Measurements from ENCODE around the gene SLC37A2. TPM values are rescaled to one million over a fixed set of nuclear protein-coding genes. Genes with fewer than 3 reads are reported as not detected.

SLC37A2 gene
- polyA plus RNA-seq, 1 donor (not counting 4 experiments of a cell fraction or from before 2014, with no cell fraction given): 21.0 TPM

DNA sequence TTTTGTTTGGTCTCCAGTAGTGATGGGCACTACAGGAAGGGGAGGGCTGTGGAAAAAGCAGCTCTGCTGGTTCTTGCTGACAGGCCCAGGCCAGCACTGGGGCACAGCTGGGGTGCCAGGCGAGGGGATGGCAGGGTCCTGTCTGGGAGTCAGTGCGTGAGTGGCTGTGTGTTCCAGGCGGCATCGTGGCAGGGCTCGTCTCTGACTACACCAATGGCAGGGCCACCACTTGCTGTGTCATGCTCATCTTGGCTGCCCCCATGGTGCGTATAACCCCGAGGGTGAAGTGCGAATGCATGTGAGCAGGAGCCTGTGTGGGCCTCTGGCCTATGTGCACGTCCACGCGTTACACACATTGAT, 20.9 kb downstream of the SLC37A2 start:
- H3K36me3 ChIP-seq (ENCODE audit: control insufficient read depth in 2 of 2, extremely low read depth in 1 of 2, insufficient read depth in 2 of 2, low read length in 2 of 2): peaks cover 3 to 16% of the 10 kb centered on the region in 2 experiments
- H3K27ac ChIP-seq (ENCODE audit: control insufficient read depth, insufficient read depth, low read length): no peak overlapping the region
- FAIRE-seq (no peak), DNase-seq (ENCODE audit: low read depth, low spot score) (no peak)
- no peak overlapping the region for H3K4me3 ChIP-seq (ENCODE audit: control insufficient read depth in 2 of 3, extremely low read depth in 1 of 3, insufficient read depth in 2 of 3, low read depth in 1 of 3, low read length in 3 of 3)
- H3K9me3 ChIP-seq (ENCODE audit: control insufficient read depth, low read depth, low read length): no peaks in the 10 kb centered on the region
- no peak for TF ChIP-seq CTCF (optimal IDR thresholded peaks at IDR 0.05 in 1 of 3, IDR thresholded peaks at IDR 0.05 in 1 of 3, conservative IDR thresholded peaks at IDR 0.05 in 1 of 3; ENCODE audit: extremely low read depth in 1 of 3, insufficient read depth in 2 of 3, low read length in 3 of 3)
- no peak for TF ChIP-seq EZH2 (IDR thresholded peaks at IDR 0.05; ENCODE audit: low read length)
- H3K4me1 ChIP-seq (ENCODE audit: control insufficient read depth, extremely low read depth, insufficient read depth, low read length): peaks cover 24% of the 10 kb centered on the region
- H2AFZ ChIP-seq (ENCODE audit: control insufficient read depth, low read length): no peak overlapping the region
- dilution Hi-C loops (cut with MboI; ENCODE audit: extremely low pct_ligation_motif_present, low sequenced_read_pairs): no loop called here
- H3K27me3 ChIP-seq (ENCODE audit: control insufficient read depth, extremely low read depth, insufficient read depth, low read length): no peaks in the 10 kb centered on the region
- peak overlapping the region; percentile 82 for H3K4me2 ChIP-seq (ENCODE audit: control insufficient read depth, extremely low read depth, insufficient read depth, low read depth, low read length)
- H3K9me1 ChIP-seq (ENCODE audit: control insufficient read depth, extremely low read depth, insufficient read depth, low read length): no peaks in the 10 kb centered on the region
- no peak overlapping the region for H3K9ac ChIP-seq (ENCODE audit: control insufficient read depth, extremely low read depth, insufficient read depth, low read length)
- H4K20me1 ChIP-seq (ENCODE audit: control insufficient read depth, extremely low read depth, insufficient read depth, low read length): no peaks in the 10 kb centered on the region
- no peaks in the 10 kb centered on the region for H3K79me2 ChIP-seq (ENCODE audit: control insufficient read depth, insufficient read depth, low read length)

DNA sequence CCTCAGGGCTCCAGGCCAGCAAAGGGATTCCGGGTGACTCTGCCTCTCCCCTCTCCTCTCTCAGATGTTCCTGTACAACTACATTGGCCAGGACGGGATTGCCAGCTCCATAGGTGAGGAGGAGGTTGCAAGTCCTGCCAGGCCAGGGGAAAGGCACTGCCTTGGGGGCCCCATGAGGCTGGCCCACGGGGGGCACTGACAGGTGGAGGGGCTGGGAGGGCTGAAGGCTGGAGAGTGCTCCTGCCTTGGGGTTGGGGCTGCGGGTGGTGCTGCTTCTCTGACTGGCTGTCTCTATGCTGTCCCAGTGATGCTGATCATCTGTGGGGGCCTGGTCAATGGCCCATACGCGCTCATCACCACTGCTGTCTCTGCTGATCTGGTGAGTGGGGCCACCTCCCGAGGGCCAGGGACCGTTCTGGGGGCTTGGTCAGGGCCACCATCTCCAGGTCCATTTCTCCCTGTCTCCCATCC, 21.7 kb downstream of the SLC37A2 start:
- Histone ChIP-seq H3K4me2 (ENCODE audit: control insufficient read depth, extremely low read depth, insufficient read depth, low read depth, low read length) (no peak overlapping the region), H3K36me3 (ENCODE audit: control insufficient read depth in 2 of 2, extremely low read depth in 1 of 2, insufficient read depth in 2 of 2, low read length in 2 of 2) (peaks cover 3 to 16% of the 10 kb centered on the region in 2 experiments), H3K9me3 (ENCODE audit: control insufficient read depth, low read depth, low read length) (no peaks in the 10 kb centered on the region), H3K79me2 (ENCODE audit: control insufficient read depth, insufficient read depth, low read length) (no peaks in the 10 kb centered on the region), H3K4me1 (ENCODE audit: control insufficient read depth, extremely low read depth, insufficient read depth, low read length) (peaks cover 24% of the 10 kb centered on the region), H4K20me1 (ENCODE audit: control insufficient read depth, extremely low read depth, insufficient read depth, low read length) (no peaks in the 10 kb centered on the region), H3K27ac (ENCODE audit: control insufficient read depth, insufficient read depth, low read length) (no peak overlapping the region), H3K9ac (ENCODE audit: control insufficient read depth, extremely low read depth, insufficient read depth, low read length) (no peak overlapping the region), H2AFZ (ENCODE audit: control insufficient read depth, low read length) (no peak overlapping the region), H3K27me3 (ENCODE audit: control insufficient read depth, extremely low read depth, insufficient read depth, low read length) (no peaks in the 10 kb centered on the region), H3K9me1 (ENCODE audit: control insufficient read depth, extremely low read depth, insufficient read depth, low read length) (no peaks in the 10 kb centered on the region), H3K4me3 (ENCODE audit: control insufficient read depth in 2 of 3, extremely low read depth in 1 of 3, insufficient read depth in 2 of 3, low read depth in 1 of 3, low read length in 3 of 3) (no peak overlapping the region)
- FAIRE-seq: no peak
- dilution Hi-C loops (cut with MboI; ENCODE audit: extremely low pct_ligation_motif_present, low sequenced_read_pairs): no loop called here
- no peak for DNase-seq (ENCODE audit: low read depth, low spot score)
- no peak for TF ChIP-seq EZH2 (IDR thresholded peaks at IDR 0.05; ENCODE audit: low read length)

Measured in keratinocyte (primary cell).